HG03558 (cell line): ENCODE measurements around the gene TAS1R1.

Source experiments
- ATAC-seq: cut with Tn5 transposase; IDR thresholded peaks from one replicate; pipeline ENCODE4 v1.9.1; 2021; ENCODE audit warnings: moderate number of reproducible peaks; ENCODE audit not compliant: unreplicated experiment; ENCODE audit errors: extremely low read depth

Gene TAS1R1

GRCh38 chr1:6601923-6602668, 47.0 kb downstream of the TAS1R1 start:
- ATAC-seq = peak; percentile 14

DNA sequence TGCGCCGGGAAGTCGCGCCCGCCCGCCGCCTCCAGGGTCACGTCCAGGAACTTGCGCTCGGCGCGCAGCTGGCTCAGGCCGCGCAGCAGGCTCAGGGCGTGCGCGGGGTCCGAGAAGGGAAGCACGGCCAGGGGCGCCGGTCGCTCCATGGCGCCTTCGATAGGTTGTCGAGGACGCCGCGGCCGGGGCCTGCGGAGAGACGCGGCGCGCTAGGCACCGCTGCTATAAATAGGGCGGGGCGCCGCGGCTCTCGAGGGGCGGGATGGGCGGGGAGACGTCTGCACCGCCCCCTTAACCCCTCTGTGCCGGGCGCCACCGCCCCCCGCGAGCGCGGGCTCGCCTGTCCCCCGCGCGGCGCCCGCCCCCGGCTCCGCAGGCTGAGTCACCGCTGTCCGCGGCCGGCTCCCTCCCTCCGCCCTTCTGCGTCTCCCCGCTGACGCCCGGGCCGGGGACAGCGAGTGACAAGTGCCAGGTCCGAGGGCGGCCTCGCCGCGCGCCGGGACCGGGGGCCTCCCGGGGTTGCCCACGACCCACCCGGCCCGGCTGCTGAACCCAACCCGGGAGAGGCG, 47.6 kb downstream of the TAS1R1 start, which contains the start of gene KLHL21:
Gene KLHL21, minus strand, starts transcription at position 201 of the 569 bp plus-strand sequence. Its CDS starts 52 bp downstream, at position 149.
- ATAC-seq = peak; percentile 31

DNA sequence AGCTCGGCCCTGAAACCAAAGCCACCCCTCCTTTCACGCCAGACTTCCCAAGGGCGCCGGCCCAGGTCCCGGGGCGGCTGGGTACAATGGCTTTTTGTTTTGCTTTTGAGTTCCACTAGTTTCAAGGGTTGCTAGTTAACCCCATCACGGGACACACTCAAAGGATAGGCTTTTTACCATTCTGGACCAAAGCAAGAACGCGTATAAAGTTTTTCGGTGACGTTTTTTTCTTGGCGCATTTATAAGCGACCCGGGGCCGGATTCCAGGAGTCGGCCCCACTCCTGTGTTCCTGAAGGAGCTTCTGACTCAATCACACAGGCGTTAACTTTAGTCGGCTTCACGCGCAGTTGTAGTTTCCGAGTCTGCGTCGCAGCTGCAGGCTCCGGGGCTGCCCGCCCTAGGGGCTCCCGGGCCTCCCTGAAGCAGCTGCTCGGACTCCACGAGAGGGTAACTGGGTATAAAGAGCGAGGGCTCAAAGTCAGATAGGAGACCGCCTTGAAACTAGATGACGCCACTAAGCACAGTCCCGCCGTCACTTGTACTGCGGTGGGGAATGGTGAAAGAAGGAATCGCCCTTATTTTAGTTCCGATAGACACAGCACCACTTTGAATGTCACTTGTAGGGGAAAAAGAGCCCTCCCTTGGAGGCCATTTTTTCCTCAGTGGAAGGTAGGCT, 48.3 kb downstream of the TAS1R1 start:
- peak; percentile 10 for ATAC-seq

DNA sequence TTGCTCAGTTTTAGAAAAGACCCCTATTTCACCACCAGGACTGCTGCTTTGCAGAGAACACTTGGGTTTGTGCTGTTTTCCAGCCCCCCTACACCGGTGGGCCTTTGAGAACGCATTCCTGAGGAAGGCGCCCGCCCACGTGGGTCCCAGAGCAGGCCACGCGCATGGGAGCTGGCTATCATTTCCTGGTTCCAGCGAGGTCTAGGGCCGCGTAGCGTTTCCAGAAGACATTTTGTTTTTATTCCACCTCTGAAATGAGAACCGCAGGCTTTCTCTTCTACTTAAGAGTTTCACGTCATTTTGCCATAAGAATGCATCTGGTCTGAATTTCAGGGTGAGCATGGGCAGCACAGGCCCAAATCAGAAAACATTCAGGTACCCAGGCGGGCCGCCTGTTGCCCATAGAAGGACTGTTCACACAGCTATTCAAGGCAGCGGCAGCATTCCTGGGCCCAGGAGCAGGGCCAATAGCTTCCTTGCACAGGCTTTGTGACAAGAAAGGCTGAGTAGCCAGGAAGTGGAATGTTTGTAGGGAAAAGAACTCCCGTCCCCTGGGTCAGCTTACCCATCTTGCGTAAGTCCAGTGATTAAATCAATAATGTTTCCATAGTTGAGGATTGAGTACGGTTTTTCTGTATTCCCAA, 48.9 kb downstream of the TAS1R1 start:
- no peak for ATAC-seq

GRCh38 chr1:6612641-6613360, 57.7 kb downstream of the TAS1R1 start:
- ATAC-seq = peak; percentile 5

GRCh38 chr1:6613361-6614018, 58.4 kb downstream of the TAS1R1 start, which contains the start of gene PHF13:
Gene PHF13, plus strand, starts transcription at chr1:6613731. Its CDS starts 336 bp downstream, at chr1:6614067.
- ATAC-seq = peak; percentile 83

- no peak for ATAC-seq
These were observed 59.2 kb downstream of the TAS1R1 start for GRCh38 chr1:6614019-6614928.

GRCh38 chr1:6614929-6615785, 60.0 kb downstream of the TAS1R1 start:
- no peak for ATAC-seq

DNA sequence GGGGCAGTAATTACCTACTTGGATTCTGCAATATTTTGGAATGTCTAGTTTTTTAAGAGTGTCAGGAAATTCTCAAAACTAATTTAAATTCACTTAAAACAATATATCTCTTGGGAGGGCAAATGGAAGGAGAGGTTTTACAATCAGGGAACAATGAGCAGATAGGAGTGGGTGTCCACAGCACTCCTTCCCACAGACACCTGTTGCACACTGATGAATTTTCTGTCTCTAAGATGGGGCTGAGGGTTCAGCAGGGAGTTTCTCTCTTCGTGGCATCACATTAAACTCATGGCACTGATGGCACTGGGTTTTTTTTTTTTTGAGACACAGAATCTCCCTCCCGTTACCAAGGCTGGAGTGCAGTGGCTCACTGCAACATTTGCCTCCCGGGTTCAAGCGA, 63.9 kb downstream of the TAS1R1 start:
- ATAC-seq = no peak

DNA sequence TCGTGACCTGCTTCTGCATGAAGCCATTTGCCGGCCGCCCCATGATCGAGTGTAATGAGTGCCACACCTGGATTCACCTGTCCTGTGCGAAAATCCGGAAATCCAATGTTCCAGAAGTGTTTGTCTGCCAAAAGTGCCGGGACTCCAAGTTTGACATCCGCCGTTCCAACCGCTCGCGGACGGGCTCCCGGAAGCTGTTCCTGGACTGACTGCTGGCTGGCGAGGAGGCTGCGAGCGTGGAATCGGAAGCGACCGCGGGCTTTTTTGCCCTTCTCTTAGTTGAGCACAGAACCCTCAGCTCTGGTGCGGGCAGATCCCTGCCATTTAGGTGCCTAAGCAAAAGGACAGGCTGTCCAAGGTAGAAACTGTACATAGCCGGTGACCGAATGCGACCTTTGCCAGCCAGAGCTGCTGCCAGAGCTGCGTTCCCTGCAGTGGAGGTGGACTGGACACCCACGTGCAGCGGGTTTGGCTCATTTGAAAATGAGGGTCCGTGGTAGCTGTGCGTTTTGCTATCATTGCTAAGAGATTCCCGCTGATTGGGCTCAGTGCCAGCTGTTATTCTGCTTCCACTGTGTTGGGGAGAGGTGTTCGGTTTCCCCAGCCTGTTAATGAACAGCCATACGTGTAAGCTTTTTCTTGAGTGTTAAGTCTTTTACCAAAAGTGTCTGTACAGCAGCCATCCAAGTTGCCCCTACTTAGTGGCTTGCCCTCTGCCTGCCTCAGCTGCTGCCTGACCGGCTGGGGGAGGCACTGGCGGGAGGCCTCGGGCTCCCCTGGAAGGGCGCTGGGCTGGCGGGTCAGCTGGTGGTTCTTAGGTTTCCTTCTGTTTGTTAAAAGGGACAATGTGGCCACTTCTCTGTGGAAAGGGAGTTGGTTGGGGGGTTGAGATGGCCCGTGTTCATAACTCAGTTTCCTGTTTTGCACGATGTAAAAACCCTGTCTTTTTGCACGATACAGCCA, 66.6 kb downstream of the TAS1R1 start:
- ATAC-seq = no peak

DNA sequence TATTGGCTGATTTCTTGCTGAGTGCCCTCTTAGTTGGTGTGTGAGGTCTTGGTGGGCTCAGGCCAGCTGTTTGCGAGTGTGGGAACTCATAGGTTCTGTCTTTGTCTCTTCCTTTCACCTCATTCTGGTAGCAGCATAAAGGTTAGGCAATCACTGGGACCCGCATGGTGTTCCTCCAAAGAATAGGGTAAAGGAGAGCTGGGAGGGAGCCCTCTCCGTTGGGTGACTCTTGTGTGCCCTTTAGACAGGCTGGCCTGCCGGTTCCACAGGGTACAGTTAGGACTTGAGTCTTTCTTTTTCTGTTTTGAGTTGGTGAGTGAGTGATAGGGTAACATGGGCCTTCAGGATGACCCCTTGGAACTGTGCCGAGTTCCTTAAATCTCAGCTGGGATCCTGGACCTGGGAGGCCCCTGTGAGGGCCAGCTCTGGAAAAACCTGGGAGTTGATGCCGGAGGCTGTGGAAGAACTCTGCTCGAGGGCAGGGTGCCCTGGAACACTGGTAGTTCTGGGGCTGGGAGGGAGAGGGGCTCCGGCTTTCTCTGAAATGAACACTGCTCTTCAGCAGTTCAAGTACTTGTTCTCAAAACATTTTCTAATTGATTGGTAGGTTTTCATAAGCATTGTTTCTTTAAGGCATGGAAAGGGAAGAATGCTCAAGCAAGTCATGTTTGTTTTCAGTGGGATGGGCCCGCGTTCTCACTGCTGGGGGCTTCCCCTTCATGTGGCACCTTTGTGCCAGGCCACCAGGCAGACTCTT, 67.5 kb downstream of the TAS1R1 start:
- no peak for ATAC-seq

- ATAC-seq = no peak
These were observed 68.3 kb downstream of the TAS1R1 start for GRCh38 chr1:6623269-6623965.

GRCh38 chr1:6624710-6625583, 69.8 kb downstream of the TAS1R1 start, which contains the start of gene THAP3:
Gene THAP3, plus strand, starts transcription at chr1:6624868. Its CDS starts 351 bp downstream, at chr1:6625219.
- no peak for ATAC-seq

DNA sequence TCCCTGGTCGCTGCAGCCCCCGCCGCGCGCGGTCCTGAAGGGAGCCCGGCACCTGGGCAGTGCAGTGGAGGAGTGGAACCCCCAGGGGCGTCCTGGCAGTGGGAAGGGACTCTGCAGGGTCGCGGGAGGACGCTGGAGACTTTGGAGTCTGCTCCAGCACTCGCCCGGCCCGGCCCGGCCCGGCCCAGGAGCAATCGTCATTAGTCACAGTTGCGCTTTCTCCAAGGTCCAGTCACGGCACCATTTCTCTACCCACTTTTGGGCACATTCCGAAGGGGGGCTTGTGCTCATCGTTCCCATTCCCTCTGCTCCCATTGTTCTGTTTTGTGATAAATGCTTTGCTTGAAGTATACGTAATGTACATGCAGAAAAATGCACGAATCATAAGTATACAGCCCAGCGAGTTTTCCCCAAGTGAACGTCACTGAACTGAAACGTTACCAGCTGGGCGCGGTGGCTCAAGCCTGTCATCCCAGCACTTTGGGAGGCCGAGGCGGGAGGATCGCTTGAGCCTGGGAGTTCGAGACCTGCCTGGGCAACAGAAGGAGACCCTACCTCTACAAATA, 70.6 kb downstream of the TAS1R1 start:
- no peak for ATAC-seq
